B cell (primary cell): ENCODE measurements around the gene NTPCR.

Source experiments
- EZH2 ChIP-seq: IDR thresholded peaks from 2 replicates; pipeline ENCODE4 v1.6.1; 2012; ENCODE audit warnings: borderline replicate concordance, low read depth, mild to moderate bottlenecking, moderate library complexity, low read length; ENCODE audit not compliant: insufficient read depth, poor library complexity, severe bottlenecking
- TF ChIP-seq, protein P1 (sequence below): fragments of 200-600 bp; IDR thresholded peaks from one replicate; pipeline ENCODE4 v1.8.0; 2022; ENCODE audit warnings: antibody characterized with exemption, mild to moderate bottlenecking

DNA sequence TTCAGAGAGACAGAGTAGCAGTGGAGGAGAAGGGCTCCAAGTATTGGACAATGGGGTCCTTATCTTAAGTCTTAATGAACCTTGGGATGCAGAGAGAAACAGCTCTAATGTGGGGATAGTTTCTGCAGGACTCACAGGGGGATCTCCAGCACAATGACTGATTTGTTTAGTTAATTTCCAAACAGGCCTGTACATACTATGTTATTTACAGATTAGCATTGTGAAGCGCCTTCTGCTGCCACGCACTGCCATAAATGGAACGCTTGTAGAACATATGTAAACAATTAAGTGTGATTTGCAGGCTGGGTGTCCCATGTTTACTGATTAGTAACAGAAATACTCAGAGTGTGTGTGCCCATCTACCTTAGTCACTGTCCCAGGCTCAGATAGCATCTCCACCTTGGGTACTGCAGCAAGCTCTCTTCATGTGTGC lies 56.1 kb downstream of the NTPCR start:
- TF ChIP-seq, protein P1, sequence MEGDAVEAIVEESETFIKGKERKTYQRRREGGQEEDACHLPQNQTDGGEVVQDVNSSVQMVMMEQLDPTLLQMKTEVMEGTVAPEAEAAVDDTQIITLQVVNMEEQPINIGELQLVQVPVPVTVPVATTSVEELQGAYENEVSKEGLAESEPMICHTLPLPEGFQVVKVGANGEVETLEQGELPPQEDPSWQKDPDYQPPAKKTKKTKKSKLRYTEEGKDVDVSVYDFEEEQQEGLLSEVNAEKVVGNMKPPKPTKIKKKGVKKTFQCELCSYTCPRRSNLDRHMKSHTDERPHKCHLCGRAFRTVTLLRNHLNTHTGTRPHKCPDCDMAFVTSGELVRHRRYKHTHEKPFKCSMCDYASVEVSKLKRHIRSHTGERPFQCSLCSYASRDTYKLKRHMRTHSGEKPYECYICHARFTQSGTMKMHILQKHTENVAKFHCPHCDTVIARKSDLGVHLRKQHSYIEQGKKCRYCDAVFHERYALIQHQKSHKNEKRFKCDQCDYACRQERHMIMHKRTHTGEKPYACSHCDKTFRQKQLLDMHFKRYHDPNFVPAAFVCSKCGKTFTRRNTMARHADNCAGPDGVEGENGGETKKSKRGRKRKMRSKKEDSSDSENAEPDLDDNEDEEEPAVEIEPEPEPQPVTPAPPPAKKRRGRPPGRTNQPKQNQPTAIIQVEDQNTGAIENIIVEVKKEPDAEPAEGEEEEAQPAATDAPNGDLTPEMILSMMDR: no peak
- TF ChIP-seq EZH2: no peak
